GM13977 (cell line): ENCODE results near the gene CLDN15.
A peak's percentile ranks its signal among the peaks of the same experiment; 100 is the strongest.

Experiments
- DNase-seq: peaks from one replicate; pipeline ENCODE4 v3.0.0; 2012; ENCODE audit warnings: low spot score
- CTCF ChIP-seq: IDR thresholded peaks from 2 replicates; pipeline ENCODE4 v1.5.1; 2012; ENCODE audit warnings: mild to moderate bottlenecking, control low read depth; ENCODE audit not compliant: insufficient read depth; ENCODE audit errors: extremely low read depth, missing control alignments
- in situ Hi-C: fragments of 300-500 bp; cut with MboI; formaldehyde crosslinking; loops from one replicate; pipeline ENCODE4 v1.12.0; 2022; ENCODE audit warnings: low sequenced_read_pairs, low pct_unique_long_range_greater_than_20kb, mixed read lengths, inconsistent platforms; ENCODE audit not compliant: unreplicated experiment

Gene CLDN15

DNA sequence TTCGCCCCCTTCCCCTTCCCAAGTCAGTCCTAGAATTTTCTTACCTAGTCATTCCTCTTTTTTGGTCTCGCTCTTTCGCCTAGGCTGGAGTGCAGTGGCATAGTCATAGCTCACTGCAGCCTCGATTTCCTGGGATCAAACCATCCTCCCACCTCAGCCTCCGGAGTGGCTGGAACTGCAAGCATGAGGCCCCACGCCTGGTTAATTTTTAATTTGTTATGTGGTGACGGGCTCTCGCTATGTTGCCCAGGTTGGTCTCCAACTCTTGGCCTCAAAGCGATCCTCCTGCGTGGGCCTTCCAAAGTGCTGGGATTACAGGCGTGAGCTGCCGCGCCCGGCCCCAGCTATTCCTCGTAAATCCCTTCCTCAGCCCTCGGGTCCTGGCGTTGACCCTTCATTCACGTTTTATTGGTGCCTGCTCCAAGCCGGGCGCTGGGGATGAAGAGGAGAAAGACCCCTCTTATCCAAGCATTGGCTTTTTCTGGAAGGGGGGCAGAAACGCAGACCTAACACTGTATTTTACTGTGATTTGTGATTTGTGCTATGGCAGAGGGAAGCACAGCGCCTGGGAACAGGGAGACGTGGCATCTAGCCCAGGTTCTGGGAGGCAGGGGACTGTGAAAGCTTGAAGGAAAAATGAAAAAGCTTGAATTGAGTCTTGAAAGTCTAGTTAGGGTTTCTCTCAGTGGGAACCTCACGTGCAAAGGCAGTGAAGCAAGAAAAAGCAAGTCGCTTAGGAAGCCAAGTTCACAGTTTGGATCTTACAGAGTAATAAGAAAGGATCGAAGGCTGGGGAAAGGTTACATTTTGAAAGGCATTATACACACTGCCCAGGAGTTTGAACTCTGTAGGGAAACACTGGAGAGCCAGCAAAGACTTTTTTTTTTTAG lies 19.1 kb downstream of the CLDN15 start:
- TF ChIP-seq CTCF, result no peak
- in situ Hi-C loops, result no loop called here
- no peak for DNase-seq

DNA sequence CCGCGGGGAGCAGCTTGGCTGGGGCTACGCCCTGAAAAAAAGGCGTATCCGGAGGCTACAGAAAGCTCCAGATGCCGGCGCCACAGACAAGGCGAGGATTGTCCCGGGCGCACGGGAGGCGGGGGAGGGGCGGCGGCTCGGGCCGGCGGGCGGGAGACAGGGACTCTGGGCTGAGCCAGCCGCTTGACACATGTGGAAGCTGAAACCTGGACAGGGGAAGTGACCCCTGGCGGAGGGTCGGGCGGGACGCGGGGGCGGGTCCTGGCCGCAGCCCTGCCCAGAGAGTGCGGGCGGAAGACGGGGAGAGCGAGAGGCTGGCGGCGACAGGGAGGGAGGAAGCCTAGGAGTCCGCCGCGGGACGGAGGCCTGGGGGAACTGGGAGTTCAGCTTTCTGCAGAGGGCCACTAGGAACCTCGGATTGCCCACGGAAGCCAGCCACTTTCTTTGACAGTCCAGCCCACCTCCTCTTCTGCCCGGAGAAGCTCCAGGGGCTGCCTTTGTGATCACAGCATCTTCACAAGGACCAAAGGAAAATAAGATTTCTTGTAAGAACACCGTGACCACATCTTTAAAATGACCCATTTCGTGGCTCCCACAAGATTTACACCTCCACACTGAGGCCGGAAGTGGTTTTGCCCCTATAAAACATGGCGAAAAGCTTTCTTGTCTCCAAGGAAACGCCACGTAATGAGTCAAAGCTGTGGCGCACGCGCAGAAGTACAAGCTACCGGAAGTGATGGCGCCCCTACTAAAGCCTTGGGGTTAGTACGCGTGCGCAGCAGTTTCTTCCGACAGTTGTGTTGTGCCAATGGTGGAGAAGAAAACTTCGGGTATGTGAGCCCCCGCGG lies 20.0 kb downstream of the CLDN15 start, which contains the start of the genes PLOD3 and ZNHIT1:
Gene PLOD3 (minus strand): TSS at position 194 of the 848 bp plus-strand sequence. CDS start 307 bp downstream, outside the sequence.
Gene ZNHIT1 (plus strand): TSS at position 778 of the 848 bp plus-strand sequence. CDS start 31 bp downstream, at position 809.
- in situ Hi-C loops, result no loop called here
- TF ChIP-seq CTCF, result no peak
- peak; percentile 100 for DNase-seq

DNA sequence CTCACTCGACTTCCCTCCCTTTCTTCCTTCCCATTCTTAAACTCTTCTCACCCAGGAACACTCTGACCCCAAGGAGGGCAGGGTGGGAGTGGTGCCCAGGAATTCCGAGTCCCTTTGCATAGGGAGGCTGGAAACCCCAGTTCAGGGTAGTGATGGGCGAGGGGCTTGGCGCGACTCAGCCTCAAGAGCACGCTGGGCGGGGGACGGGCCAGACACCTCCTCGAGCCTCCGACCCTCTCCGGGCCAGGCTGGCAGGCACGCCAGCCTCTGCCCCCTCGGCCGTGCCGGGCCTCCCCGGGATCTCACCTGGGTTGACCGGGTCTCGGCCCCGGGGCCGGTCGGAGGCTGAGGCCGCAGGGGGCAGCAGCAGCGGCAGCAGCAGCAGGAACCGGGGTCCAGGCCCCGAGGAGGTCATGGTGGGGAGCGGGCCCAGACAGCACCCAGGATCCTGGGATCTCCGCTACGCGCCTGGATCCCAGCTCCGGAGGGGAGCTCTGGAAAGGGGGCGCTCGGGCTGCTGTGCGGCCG lies 20.7 kb downstream of the CLDN15 start:
- in situ Hi-C loops, result no loop called here

GRCh38 chr7:101216001-101216859 lies 21.4 kb downstream of the CLDN15 start:
- no peak for DNase-seq
- TF ChIP-seq CTCF, result no peak
- in situ Hi-C loops, result no loop called here

More for the DNA sequence above, 20.7 kb downstream of the CLDN15 start:
- DNase-seq, result no peak
- TF ChIP-seq CTCF, result peak; percentile 12

DNA sequence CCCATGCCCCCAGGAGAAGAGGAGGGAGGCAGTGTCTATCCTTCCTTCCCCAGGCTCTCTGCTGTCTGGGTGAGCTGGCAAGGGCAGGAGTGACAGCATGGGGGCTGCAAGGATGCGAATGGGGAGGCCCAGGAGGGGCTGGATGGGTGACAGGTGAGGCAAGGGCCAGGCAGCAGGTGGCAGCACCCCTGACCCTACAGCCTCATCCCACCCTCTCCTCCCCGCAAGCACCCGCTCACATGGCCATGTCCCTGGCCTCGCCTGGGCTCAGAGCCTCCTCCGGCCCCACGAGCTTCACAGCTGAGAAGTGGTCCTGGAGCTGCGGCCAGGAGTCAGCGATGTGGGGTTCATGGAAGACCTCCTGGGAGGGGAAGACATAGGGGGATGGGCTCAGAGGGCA lies 25.6 kb downstream of the CLDN15 start:
- no peak for DNase-seq
- TF ChIP-seq CTCF, result no peak
- in situ Hi-C loops, result no loop called here
